NCI-H748 (cell line): Measurements from ENCODE around the gene FAM24B.
"Not testable (repeated sequence)": the region's sequence is repeated elsewhere in the genome, so short reads cannot be mapped to it uniquely, and the experiment has no call there.

Experiments used
- DNase-seq: peaks from one replicate; lab custom pipeline; 2025; ENCODE audit not compliant: unreplicated experiment; lab: John Stamatoyannopoulos, UW

The FAM24B gene

GRCh38 chr10:122859527-122859926 lies 19.9 kb downstream of the FAM24B start:
- DNase-seq: no peak

DNA sequence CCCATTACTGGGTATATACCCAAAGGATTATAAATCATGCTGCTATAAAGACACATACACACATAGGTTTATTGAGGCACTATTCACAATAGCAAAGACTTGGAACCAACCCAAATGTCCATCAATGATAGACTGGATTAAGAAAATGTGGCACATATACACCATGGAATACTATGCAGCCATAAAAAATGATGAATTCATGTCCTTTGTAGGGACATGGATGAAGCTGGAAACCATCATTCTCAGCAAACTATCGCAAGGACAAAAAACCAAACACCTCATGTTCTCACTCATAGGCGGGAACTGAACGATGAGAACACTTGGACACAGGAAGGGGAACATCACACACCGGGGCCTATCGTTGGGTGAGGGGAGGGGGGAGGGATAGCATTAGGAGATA lies 21.3 kb downstream of the FAM24B start:
- not testable (repeated sequence) for DNase-seq

DNA sequence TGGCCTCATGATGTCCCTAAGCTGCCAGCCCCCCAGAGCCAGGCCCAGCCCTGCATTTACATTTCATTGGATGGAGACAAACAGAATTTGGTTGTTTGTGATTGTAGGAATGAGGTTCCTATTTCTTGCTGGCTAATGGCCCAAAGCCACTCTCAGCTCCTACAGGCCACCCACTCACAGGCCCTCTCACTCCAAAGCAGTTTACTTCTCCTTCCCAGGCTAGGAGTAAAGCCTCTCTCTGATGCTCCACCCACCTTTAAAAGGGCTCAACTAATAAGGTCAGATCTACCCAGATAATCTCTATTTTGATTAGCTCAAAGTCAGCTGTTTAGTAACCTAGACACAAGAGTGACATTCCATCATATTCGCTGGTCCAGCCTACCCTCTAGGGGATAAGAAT lies 22.5 kb downstream of the FAM24B start:
- no peak for DNase-seq

GRCh38 chr10:122855745-122856144 lies 23.6 kb downstream of the FAM24B start:
- no peak for DNase-seq

- no peak for DNase-seq
Observed at GRCh38 chr10:122854648-122855047, 24.7 kb downstream of the FAM24B start.

GRCh38 chr10:122853665-122854313 lies 25.6 kb downstream of the FAM24B start:
- no peak for DNase-seq

DNA sequence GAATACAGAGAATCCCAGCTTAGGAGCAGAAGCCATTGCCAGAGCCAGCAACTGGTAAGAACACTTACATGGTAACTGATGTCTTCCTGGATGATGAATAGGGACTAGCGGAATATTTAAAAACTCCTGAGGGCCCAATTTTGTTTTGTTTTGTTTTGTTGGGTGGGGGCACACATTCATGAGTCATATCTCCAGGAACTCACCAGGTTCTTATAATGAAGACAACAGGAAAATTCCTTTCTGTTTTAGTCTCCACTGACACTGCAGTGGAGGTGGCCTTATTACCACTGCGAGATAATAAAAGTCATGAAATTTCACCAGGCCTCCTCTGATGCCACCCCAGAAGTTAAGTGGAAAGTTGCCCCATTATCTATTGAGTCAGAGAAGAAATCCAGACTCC lies 27.1 kb downstream of the FAM24B start:
- no peak for DNase-seq

- DNase-seq: no peak
Observed at GRCh38 chr10:122850705-122851640, 28.4 kb downstream of the FAM24B start.

GRCh38 chr10:122849900-122850605 lies 29.3 kb downstream of the FAM24B start:
- no peak for DNase-seq

- no peak for DNase-seq
Observed at GRCh38 chr10:122849090-122849489, 30.3 kb downstream of the FAM24B start.

GRCh38 chr10:122847782-122848604 lies 31.4 kb downstream of the FAM24B start:
- no peak for DNase-seq

GRCh38 chr10:122845783-122846332 lies 33.5 kb downstream of the FAM24B start, which contains the start of gene CUZD1:
Gene CUZD1, minus strand, starts transcription at chr10:122845857. Its CDS starts 14 bp downstream, at chr10:122845843.
- DNase-seq: no peak

GRCh38 chr10:122844146-122844545 lies 35.2 kb downstream of the FAM24B start:
- no peak for DNase-seq

- no peak for DNase-seq
Observed at GRCh38 chr10:122841569-122841968, 37.8 kb downstream of the FAM24B start.

DNA sequence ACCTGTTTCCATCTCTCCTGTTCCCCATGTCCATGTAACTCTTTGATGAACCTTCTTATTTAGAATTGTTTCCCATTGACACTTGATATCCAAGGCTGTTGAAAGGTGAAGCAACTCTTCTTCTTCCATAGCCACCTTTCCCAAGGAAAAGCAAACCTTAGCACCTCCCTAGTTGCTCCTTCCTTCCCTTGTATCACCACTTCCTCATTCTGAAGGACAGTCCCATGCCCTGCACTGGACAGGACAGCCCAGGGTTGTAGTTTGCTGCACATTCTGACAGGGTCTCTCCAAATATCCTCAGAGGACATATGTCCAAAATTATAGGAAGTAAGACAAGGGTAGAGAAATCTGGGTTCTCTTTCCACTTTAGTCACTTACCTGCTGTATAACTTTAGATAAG lies 39.9 kb downstream of the FAM24B start:
- no peak for DNase-seq

GRCh38 chr10:122838880-122839279 lies 40.5 kb downstream of the FAM24B start:
- DNase-seq: no peak

- no peak for DNase-seq
Observed at GRCh38 chr10:122835908-122836307, 43.5 kb downstream of the FAM24B start.

DNA sequence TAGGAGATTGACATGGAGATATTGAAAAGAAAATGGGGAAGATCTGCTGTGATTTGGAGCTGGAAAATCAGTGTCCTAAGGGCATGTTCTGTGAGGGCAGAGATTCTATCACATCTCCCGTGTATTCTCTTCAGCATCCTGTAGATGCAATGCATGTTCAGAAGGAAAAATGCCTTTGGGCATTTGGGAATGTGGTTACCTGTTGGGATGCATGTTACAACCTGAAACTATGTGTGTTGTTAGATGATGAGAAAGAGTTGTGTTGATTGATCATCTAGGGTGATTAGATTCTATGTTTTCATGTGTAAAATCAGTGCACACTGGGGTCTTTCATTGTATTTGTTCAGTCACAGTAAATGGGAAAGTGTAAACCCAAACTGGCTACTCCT lies 48.4 kb downstream of the FAM24B start:
- no peak for DNase-seq

DNA sequence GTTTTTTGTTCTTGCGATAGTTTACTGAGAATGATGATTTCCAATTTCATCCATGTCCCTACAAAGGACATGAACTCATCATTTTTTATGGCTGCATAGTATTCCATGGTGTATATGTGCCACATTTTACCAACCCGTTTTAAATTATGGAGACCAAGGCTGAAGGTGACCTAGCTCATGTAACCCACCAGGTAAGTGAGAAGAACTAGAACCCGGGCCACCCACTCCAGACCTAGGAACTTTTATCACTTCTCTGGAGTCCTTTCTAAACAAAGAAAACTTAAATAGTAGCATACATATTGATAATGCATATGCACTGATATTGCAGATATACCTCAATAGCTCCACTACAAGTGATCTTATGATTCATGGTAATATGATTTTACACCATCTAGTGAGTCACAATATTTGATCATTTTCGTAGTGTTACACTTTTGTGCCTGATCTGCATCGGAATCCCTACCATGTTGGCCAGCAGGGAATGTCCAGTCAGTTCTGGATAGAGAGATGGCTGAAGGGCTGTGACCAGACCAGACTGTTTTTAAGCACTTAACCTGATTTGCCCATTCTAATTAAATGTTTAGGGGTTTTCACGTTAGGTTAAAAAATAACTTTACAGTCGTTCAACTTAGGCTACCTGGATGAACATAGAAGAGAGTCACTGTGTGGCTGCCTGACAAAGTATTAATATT lies 49.0 kb downstream of the FAM24B start:
- no peak for DNase-seq

DNA sequence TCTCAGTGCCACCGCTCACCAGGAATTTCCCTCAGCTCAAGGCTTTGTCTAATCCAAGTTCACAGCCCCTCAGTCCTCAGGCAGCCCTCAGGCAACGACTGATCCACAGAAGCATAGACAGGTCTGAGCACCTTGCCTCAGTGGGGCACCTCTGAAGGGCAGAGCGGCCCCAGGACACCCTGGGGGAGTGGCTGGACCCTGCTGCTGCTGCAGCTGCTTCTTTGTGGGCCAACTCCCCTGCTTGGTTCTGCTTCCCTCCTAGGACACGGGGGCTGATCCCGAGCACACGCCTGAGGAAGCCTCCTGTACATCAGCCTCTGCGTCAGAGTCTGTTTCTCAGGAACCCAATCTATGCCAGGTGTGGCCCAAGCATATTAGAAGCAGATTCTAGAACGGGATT lies 49.9 kb downstream of the FAM24B start:
- DNase-seq: no peak
